Caco-2 (cell line): ENCODE results near the gene PEX5L. TPM values are rescaled to one million over a fixed set of nuclear protein-coding genes. Genes with fewer than 3 reads are reported as not detected.

Source experiments
- BruUV-seq: library from RNA; stranded (reverse); fragments of 400-500 nt; replicated peaks from 2 replicates; lab custom pipeline; 2021; lab: Mats Ljungman, UMichigan
- CTCF ChIA-PET: fragments of 300-600 bp; sonication (Branson Sonifier 250); formaldehyde crosslinking; loops from one replicate; lab custom pipeline; 2022; ENCODE audit warnings: antibody characterized with exemption; lab: Charles Lee
- POLR2A ChIA-PET: fragments of 300-600 bp; sonication (Branson Sonifier 250); formaldehyde crosslinking; loops from one replicate; lab custom pipeline; 2022; ENCODE audit warnings: antibody characterized with exemption; lab: Charles Lee
- DNase-seq, 2 experiments: peaks; one replicate each; pipeline versions ENCODE4 v3.0.0 to v3.0.0-alpha.2; 2020 to 2022
- H3K27me3 ChIP-seq: replicated peaks from 2 replicates; pipeline ENCODE4 v1.6.0; 2011; ENCODE audit warnings: low read length; ENCODE audit not compliant: control insufficient read depth, insufficient read depth
- H3K36me3 ChIP-seq: 2 replicates; pipeline ENCODE4 v1.5.1; 2011; ENCODE audit warnings: low read length; ENCODE audit not compliant: control insufficient read depth, insufficient read depth
- H3K4me1 ChIP-seq: fragments of 250-450 bp; sonication (Bioruptor Pico); 2 replicates; pipeline ENCODE4 v1.5.1; 2020; ENCODE audit warnings: mild to moderate bottlenecking
- H3K4me3 ChIP-seq: 2 replicates; pipeline ENCODE4 v1.5.1; 2011; ENCODE audit warnings: low read depth, mild to moderate bottlenecking, control low read depth, low read length
- H3K9me3 ChIP-seq: fragments of 250-450 bp; sonication (Bioruptor Pico); 2 replicates; pipeline ENCODE4 v1.5.1; 2020; ENCODE audit warnings: mild to moderate bottlenecking, moderate library complexity
- H3K27ac Mint-ChIP-seq: one replicate; pipeline ENCODE4 v1.8.0; 2022; ENCODE audit warnings: mixed read lengths; ENCODE audit not compliant: unreplicated experiment
- H3K27me3 Mint-ChIP-seq: one replicate; pipeline ENCODE4 v1.8.0; 2022; ENCODE audit warnings: mixed read lengths; ENCODE audit not compliant: insufficient read depth, unreplicated experiment
- H3K36me3 Mint-ChIP-seq: one replicate; pipeline ENCODE4 v1.8.0; 2022; ENCODE audit warnings: mild to moderate bottlenecking, mixed read lengths; ENCODE audit not compliant: insufficient read depth, unreplicated experiment
- H3K4me1 Mint-ChIP-seq: one replicate; pipeline ENCODE4 v1.8.0; 2022; ENCODE audit warnings: low read depth, mixed read lengths; ENCODE audit not compliant: unreplicated experiment
- H3K4me3 Mint-ChIP-seq: one replicate; pipeline ENCODE4 v1.8.0; 2022; ENCODE audit warnings: mild to moderate bottlenecking, moderate library complexity, mixed read lengths; ENCODE audit not compliant: unreplicated experiment
- H3K9me3 Mint-ChIP-seq: one replicate; pipeline ENCODE4 v1.8.0; 2022; ENCODE audit warnings: mixed read lengths; ENCODE audit not compliant: unreplicated experiment
- CTCF ChIP-seq, 2 experiments: fragments of 200-600 bp in 1 of 2; IDR thresholded peaks; 1 replicate in 1 of 2; 2 replicates in 1 of 2; pipeline versions ENCODE4 v1.5.1 to v1.8.0; 2011 to 2022; ENCODE audit warnings: antibody characterized with exemption in 1 of 2, control low read depth in 1 of 2, inconsistent platforms in 1 of 2, low read depth in 1 of 2, low read length in 1 of 2, mild to moderate bottlenecking in 1 of 2, moderate library complexity in 1 of 2; ENCODE audit not compliant: insufficient read depth in 1 of 2, severe bottlenecking in 1 of 2, unreplicated experiment in 1 of 2
- intact Hi-C: fragments of 100-400 bp; cut with micrococcal nuclease; formaldehyde crosslinking; loops from one replicate; pipeline ENCODE4 v1.10.0; 2022; ENCODE audit not compliant: unreplicated experiment
- total RNA-seq: library from RNA; stranded (reverse); gene quantifications from 2 replicates; pipeline ENCODE4 v1.2.3, GENCODE V29; 2022

Gene PEX5L
- total RNA-seq, 1 experiment from 2014 or later = not detected

GRCh38 chr3:179907784-179908482, 128.8 kb downstream of the PEX5L start:
- no peak overlapping the region for H3K4me3 Mint-ChIP-seq
- no peak for TF ChIP-seq CTCF (IDR thresholded peaks at IDR 0.05; ENCODE audit: insufficient read depth in 1 of 2, low read depth in 1 of 2, low read length in 1 of 2, severe bottlenecking in 1 of 2, unreplicated experiment in 1 of 2)
- POLR2A ChIA-PET = interaction anchor here (0.6 kb wide), 1 partner anchor 694 kb away, joined by 3 read pairs; the partner anchor contains the start of gene TTC14
- no TSS peak for BruUV-seq
- H3K9me3 Mint-ChIP-seq = no peaks in the 10 kb centered on the region
- Histone ChIP-seq H3K36me3 (no peaks in the 10 kb centered on the region), H3K27me3 (no peaks in the 10 kb centered on the region), H3K4me1 (no peaks in the 10 kb centered on the region), H3K4me3 (no peak overlapping the region), H3K9me3 (no peaks in the 10 kb centered on the region)
- CTCF ChIA-PET = no interaction called here
- intact Hi-C loops = no loop called here
- H3K27me3 Mint-ChIP-seq = peaks cover 2% of the 10 kb centered on the region
- no peaks in the 10 kb centered on the region for H3K4me1 Mint-ChIP-seq
- no peak overlapping the region for H3K27ac Mint-ChIP-seq
- H3K36me3 Mint-ChIP-seq = no peaks in the 10 kb centered on the region
- DNase-seq = no peak

DNA sequence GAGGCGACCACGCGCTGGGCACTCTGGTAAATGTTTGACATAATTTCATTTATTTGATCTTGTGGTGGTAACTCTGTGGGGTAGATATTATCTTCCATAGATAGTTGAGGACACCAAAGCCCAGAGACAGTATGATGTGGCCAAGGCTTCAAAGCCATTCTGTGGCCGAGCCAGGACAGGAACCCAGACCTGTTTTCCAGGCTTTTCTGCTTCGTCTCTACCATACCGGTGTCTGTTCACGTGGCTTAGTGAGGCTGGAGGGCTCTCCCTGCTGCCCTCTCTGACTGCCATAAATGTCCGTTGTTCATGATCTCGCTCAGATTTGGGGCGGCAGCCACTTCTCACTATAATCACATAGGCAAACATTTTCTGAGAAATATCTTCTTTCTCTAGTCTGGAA, 134.7 kb downstream of the PEX5L start:
- Histone ChIP-seq H3K4me1 (peaks cover 3% of the 10 kb centered on the region; the same call in 1 of the 2 replicates), H3K27me3 (no peaks in the 10 kb centered on the region), H3K36me3 (no peaks in the 10 kb centered on the region), H3K9me3 (no peaks in the 10 kb centered on the region), H3K4me3 (no peak overlapping the region)
- TF ChIP-seq CTCF (IDR thresholded peaks at IDR 0.05; ENCODE audit: insufficient read depth in 1 of 2, low read depth in 1 of 2, low read length in 1 of 2, severe bottlenecking in 1 of 2, unreplicated experiment in 1 of 2) = no peak
- ChIA-PET CTCF (no interaction called here), POLR2A (no interaction called here)
- H3K9me3 Mint-ChIP-seq = no peaks in the 10 kb centered on the region
- peak in 1 of 2 experiments; percentile 5 for DNase-seq
- H3K36me3 Mint-ChIP-seq = no peaks in the 10 kb centered on the region
- no TSS peak for BruUV-seq
- no peak overlapping the region for H3K27ac Mint-ChIP-seq
- H3K4me3 Mint-ChIP-seq = no peak overlapping the region
- intact Hi-C loops = no loop called here
- peaks cover 6% of the 10 kb centered on the region for H3K27me3 Mint-ChIP-seq
- no peaks in the 10 kb centered on the region for H3K4me1 Mint-ChIP-seq

DNA sequence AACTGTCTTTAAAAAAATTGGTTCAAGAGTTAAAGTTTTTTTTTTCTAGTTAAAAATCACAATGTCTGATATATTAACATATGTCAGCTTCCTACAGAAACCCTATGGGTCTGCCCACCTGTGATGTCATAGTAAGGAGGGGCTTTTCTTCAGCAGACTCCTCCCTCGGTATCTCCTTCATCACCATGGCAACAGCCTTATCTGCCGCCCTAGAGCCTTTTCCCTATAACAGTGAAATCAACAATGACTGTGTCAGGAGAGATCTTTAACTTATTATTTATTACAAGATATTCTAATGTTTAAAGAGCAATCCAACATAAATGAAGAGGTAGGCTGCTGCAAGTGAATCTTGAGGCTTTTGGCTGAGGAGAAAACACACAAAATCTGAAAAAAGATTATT, 138.7 kb downstream of the PEX5L start:
- CTCF ChIA-PET = no interaction called here
- H3K27ac Mint-ChIP-seq = no peak overlapping the region
- DNase-seq = peak; percentile 60 to 71
- H3K4me3 Mint-ChIP-seq = no peak overlapping the region
- no peaks in the 10 kb centered on the region for H3K36me3 Mint-ChIP-seq
- intact Hi-C loops = no loop called here
- H3K27me3 ChIP-seq = no peaks in the 10 kb centered on the region
- H3K4me1 Mint-ChIP-seq = no peaks in the 10 kb centered on the region
- peaks cover 3% of the 10 kb centered on the region; the same call in 1 of the 2 replicates for H3K4me1 ChIP-seq
- H3K36me3 ChIP-seq = no peaks in the 10 kb centered on the region
- H3K9me3 Mint-ChIP-seq = no peaks in the 10 kb centered on the region
- no peak for TF ChIP-seq CTCF (IDR thresholded peaks at IDR 0.05; ENCODE audit: insufficient read depth in 1 of 2, low read depth in 1 of 2, low read length in 1 of 2, severe bottlenecking in 1 of 2, unreplicated experiment in 1 of 2)
- POLR2A ChIA-PET = no interaction called here
- no peak overlapping the region for H3K4me3 ChIP-seq
- no peaks in the 10 kb centered on the region for H3K9me3 ChIP-seq
- BruUV-seq = no TSS peak
- peaks cover 8% of the 10 kb centered on the region for H3K27me3 Mint-ChIP-seq
